HL-60/S4 treated with phorbol 12-myristate 13-acetate at 8.2 ng/mL for 4 days and 3 days (cell line): ENCODE results near the gene PNPO.

Experiments used
- in situ Hi-C: fragments of 300-500 bp; cut with MboI; formaldehyde crosslinking; loops from 2 replicates; pipeline ENCODE4 v1.15.0; 2022; ENCODE audit warnings: low sequenced_read_pairs

The PNPO gene

GRCh38 chr17:47949197-47949759, 7.9 kb downstream of the PNPO start:
- in situ Hi-C loops = no loop called here

- in situ Hi-C loops = no loop called here
Observed at GRCh38 chr17:47949946-47950345, 8.6 kb downstream of the PNPO start.

DNA sequence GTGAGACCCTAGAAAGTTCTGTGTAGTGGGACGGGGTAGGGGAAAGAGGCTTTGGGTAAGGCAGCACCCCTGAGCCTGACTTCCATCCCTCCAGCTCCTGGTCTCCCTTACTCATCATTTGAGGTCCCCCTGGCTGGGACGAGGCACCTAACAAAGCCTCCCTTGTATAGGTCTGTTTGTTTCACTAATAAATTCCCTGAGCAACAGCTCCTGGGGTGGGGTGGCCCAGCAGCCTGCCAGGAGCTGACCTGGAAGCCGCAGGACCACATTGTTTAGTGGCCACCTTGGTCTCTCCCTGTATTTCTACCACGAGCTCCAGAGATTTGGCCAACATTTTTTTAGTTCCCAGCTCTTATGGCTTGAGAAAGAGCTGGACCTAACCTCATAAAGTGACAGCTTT, 9.1 kb downstream of the PNPO start:
- in situ Hi-C loops = no loop called here

DNA sequence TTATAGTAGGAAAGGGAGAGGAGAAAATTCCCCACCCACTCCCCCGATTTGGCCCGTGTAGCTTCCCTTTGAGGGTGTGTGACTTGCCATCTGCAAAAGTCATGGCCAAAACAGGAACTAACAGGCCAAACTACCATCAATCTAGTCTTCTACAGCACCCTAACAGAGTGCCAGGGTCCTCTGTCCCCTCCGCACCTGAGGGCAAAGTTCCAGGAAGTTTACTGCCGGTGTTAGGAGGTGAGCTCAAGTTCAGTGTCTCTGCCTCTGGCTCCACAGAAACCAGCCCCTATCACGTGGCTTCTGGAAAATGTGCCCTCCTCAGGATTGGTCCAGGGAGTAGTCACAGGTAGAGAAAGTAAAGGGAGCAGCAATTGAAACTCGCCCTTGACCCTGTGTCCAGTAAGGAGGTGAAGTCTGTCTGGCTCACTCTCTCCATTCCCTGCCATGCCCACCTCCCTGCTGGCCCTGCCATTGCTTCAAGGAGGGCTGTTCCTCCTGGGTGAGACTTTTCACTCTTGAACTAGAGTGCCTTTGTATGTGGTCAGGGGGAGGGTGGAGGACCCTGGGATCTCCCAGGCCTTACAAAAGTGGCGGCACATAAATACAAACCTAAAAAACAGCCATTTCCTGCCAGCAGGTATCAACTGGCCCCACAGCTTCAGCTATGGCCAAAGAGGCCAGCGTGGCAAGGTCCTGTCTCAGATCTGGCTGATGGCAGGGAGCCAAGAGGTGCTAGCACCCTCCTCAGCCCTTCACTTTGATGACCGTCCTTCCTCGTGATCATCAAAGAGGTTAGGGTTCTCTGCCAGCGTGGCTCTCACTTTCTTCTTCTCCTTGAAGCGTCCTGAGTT, 11.0 kb downstream of the PNPO start:
- in situ Hi-C loops = no loop called here

DNA sequence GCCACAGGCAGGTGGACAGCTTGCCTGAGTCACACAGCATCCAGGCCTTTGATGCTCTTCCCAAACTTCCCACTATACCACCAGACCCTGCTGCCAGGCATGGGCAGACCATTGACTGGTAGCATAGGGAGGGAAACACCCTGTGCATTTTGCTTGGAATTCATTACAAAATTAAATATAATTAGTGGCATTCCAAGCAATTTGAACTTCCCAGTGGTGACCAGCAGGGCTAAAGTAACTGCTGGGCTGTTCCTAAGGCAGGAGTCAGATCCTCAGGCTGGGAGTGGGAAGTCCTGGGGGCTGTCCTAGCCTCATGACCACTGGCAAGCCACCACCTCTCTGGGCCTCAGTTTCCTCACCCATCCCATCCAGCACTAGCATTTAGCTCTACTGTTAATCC, 12.5 kb downstream of the PNPO start:
- in situ Hi-C loops = no loop called here

DNA sequence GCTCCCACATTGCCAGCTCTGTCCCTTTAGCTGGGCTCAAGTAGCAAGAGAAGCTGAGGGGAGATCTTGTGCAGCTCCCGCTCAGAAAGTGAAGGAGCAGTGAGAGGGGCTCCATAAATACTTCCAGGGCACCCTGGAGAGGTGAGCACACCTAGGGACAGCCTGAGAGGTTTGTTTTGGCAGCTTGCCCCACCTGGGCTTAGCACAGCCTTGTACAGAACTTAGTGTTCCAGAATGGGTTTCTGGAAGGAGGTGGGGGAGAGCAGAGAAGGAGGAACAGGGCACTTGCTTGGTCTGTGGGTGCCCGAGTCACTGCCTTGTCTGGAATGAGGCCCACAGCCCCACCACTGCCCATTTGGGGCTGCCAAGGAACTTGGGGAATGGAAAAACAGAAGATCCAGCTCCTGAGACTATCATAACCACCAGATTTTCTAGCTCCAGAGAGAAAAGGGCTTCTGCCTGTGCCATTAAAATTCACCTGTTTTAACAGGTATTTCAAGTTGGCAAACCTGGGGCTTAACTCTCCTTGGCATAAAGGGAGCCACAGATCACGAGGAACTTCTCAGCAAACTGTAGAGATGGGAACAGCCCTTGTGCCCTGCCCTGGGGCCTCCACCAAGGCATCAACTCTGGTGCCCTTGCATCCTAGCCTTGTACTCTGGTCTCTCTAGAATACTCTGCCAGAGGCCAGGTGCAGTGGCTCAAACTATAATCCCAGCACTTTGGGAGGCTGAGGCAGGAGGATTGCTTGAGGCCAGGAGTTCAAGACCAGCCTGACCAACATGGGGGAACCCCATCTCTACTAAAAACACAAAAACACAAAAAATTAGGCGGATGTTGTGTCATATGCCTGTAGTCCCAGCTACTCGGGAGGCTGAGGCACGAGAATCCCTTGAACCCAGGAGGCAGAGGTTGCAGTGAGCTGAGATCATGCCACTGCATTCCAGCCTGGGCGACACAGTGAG, 14.4 kb downstream of the PNPO start:
- in situ Hi-C loops = no loop called here

DNA sequence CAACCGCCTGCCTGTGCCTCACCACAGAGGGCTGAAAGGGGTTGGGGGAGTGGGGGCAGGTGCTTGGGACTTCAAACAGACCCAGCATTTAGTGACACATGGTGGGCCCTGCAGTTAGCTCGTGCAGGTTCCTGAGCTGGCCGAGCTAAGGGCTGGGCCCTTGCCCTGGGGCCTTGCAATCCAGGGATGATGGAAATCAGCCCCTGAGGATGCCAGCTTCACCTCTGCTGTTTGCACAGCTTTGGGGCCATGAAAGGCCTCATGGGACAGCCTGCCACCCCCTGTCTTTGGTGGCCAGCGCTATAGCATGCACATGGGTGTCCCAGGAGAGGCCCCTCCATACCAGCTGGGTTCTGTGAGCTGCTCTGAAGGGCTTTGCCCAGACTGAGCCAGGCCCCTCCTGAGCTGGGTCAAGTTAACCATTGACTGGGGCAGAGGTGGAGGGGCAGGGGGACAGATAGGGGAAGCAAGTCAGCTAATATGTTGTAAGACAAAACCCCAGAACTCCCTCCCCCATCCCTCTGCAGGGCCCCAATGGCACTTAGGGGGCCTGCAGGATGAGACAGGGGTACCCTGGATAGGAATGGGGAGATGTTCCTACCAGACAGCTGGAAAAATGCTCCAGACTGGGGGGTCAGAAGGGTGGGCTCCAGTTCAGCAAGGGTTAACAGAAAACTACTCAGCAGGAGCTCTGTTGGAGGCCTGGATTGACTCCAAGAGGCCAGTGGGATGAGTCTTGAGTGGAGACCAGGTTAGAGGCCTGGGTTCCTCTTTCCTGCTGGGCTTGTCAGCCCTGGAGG, 15.6 kb downstream of the PNPO start:
- in situ Hi-C loops = no loop called here

GRCh38 chr17:47957591-47958490, 16.5 kb downstream of the PNPO start, which contains the start of gene PRR15L:
Gene PRR15L (minus strand): TSS chr17:47957883. CDS start chr17:47953234, 4,649 bp downstream.
- in situ Hi-C loops = no loop called here

DNA sequence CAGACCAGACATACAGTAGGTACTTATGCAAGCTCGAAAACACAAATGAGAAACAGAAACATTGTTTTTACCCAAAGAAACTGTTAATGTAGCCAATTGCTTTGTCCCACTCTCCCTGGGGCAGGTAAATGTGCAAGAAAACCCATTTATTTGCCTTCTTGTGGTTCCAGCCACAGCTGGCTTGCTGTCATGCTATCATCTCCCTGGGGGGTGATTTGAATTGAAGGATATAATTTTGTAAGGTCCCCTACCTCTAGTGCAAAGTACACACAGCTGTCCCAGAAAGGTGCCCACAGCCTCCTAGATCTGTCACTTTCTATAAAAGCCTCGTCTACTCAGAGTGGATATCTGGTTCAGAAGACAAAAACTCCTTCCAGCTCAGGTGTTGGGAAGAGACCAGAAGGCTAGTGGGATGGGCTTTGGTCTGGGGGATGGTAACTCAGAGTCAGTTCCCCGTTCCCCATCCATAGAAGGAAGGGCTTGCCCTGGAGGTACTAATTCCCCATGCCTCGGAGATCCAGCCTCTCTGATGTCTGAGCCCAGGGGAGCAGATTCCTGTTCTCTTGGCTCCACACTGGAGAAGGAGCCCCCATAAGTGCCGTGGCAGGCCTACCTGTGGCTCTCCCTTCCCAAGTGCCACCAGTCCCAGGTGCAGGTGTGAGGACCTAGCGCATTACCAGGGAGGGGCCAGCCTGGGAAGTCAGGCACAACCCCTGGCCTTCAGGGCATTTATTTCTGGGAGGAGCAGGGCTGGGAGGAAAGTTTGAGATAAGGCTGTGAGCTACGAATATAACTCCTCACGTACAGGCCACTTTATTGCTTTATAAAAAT, 18.7 kb downstream of the PNPO start:
- in situ Hi-C loops = no loop called here

DNA sequence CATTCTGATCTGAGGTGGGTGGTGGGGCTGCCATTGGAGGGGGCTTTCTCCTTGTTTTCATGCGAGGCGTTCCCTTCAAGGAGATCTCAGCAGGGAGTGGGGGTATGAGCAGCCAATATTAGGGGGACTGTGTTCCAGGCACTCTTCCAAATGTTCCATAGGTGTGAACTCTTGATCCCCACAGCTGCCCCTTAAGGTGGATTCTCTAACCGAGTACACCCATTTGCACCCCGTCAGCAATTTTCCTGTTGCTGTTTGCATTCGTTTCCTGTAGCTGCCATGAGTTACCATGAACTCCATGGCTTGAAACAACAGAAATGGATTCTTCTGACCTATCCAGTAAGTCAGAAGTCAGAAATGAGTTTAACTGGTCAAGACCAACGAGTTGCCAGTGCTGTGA, 20.0 kb downstream of the PNPO start:
- in situ Hi-C loops = no loop called here

GRCh38 chr17:47962901-47963300, 21.5 kb downstream of the PNPO start:
- in situ Hi-C loops = no loop called here

DNA sequence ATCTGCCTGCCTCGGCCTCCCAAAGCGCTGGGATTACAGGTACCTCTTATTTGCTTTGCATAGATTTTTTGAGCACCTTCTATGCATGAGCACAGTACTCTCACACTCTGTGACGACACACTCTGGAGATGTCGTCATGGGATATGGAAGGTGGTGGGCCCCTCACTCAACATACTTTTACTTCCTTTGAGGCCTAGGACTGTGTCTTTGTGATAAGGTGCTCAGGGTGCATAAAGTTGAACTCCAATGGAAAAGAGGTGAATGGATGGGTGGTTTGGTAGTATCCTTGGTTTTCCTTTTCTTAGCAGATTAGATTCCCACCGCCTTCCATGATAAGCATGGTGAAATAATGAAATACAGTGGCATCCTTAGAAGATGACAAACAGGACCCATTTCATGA, 23.5 kb downstream of the PNPO start:
- in situ Hi-C loops = no loop called here

GRCh38 chr17:47966079-47966519, 24.7 kb downstream of the PNPO start:
- in situ Hi-C loops = no loop called here

DNA sequence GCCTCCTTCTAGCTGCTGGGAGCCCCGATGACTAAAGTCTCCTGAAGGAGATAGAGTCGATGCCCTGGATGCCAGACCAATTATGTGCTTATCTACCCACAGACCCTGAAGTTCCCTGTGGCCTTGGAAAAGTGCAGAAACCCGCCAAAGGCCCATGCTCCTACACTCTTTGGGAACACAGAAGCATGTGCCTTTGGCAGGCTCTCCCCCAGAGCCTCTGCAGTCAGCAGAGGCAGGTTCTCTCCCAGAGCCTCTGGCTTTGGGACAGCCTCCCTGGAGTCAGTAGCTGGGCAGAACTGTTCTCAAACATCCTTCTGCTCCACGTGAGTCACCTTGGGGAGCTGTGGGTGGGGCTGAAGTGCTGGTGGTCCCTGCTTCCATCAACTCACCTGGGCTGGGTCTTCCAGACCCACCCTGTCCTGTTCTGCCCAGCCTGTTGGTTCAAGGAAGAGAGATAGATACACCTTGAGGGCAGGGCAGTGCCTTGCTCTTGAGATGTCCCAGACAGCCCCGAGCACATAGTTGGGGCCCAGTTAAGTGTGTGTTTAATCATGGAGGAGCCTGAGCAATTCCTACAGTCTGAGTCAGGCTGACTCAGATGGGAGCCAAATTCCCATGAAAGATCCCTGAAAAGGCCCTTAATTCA, 26.4 kb downstream of the PNPO start:
- in situ Hi-C loops = no loop called here

DNA sequence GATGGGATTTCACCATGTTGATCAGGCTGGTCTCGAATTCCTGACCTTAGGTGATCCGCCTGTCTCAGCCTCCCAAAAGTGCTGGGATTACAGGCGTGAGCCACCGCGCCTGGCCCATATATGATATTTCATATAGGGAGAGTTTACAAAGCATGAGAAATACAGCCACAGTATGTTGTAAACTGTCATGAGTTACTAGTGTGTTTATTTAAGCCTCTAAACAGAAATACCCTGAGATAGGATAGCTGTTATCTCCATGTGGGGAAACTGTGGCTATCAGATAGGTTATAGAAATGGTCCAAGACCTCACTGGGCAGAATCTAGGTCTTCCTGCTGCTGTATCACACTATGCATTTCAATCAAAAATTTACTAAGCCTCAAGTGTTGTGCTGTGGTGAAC, 27.5 kb downstream of the PNPO start:
- in situ Hi-C loops = no loop called here

DNA sequence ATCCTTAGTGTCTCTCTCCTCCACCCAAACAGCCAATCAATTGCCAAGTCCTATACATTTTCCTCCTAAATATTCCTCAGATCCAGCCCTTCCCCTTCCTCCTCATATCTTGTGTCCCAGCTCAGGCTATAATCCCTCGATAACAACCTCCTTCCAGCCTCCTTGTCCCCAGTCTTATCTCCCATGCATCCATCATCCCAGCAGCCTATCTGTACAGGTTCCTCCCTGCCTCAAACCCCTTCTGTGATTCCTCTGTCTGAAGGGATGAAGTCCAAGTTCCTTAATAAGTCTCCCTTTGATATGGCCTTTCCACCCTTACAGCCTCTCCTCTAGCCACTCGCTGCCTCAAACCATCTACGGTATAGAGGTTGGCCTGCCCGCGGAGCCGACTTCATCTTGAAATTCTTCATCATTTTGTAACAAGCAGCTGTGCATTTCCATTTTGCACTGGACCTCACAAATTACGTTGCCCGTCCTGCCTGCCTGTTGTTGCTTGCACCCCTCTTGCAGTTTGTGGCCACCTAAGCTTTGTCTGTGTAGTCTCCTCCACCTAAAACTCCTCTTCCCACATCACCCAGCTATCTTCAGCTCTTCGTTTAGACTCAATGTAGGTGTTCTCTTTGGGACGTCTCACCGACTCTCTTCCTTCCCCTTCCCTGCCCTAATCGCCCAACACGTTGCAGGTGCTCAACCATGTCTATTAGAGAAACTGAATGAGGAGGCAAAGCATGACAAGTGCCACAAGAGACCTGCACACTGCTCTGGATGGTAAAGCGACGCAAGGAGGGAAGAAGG, 28.8 kb downstream of the PNPO start:
- in situ Hi-C loops = no loop called here

DNA sequence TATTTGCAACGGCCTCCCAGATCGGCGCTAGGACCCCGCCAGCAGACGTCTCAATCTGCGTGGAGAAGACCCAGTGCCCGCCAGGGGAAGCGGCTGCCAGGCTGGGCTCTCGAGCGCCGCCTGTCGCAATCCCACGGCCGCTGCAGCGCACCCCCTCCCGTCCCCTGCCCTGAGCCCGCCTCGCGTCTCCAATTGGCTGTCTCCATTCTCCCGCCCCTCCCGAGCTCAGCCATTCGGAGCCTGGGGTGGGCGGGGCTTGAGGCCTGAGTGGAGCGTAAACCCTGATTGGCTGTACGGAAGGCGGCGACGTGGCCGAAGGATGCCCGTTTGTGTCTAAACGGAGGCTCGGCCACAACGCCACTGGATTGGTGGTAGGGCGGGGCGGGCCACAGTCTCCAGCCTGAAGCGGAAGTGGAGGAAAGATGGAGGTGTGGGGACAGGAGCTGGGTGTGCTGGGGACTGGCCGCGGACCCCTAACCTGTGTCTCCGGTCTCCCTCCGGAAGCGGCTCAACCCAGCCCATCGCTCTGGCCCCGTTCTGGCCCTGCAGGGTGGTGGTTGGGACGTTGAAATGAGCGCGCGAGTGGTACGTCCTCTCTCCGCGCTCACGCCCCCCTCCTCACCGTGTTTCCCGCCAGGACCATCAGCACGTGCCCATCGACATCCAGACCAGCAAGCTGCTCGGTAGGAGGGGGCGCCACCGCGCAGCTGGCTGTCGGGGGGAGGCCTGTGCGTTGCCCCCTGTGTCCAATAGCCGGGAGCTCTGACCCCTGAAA, 29.5 kb downstream of the PNPO start, which contains the start of gene CDK5RAP3:
Gene CDK5RAP3 (plus strand): TSS at position 389 of the 775 bp plus-strand sequence. CDS start 34 bp downstream, at position 423.
- in situ Hi-C loops = no loop called here
